Left hindlimb (tissue), 1 donor: Measurements from ENCODE around the gene UGT1A7.

ENCODE experiments used
- DNase-seq: peaks from one replicate; pipeline ENCODE4 v3.0.0-alpha.2; 2018

Gene UGT1A7

GRCh38 chr2:233801357-233802131, 119.8 kb downstream of the UGT1A7 start:
- DNase-seq, result no peak

- DNase-seq, result no peak
Measured at GRCh38 chr2:233802132-233802815, 120.6 kb downstream of the UGT1A7 start.

GRCh38 chr2:233803292-233803911, 121.7 kb downstream of the UGT1A7 start:
- DNase-seq, result no peak

- DNase-seq, result no peak
Measured at GRCh38 chr2:233803994-233804393, 122.3 kb downstream of the UGT1A7 start.

GRCh38 chr2:233807215-233807865, 125.6 kb downstream of the UGT1A7 start:
- no peak for DNase-seq

- DNase-seq, result no peak
Measured at GRCh38 chr2:233807966-233808935, 126.5 kb downstream of the UGT1A7 start.

GRCh38 chr2:233810385-233810784, 128.7 kb downstream of the UGT1A7 start:
- no peak for DNase-seq

GRCh38 chr2:233811087-233811486, 129.4 kb downstream of the UGT1A7 start:
- no peak for DNase-seq

- no peak for DNase-seq
Measured at GRCh38 chr2:233811732-233812131, 130.0 kb downstream of the UGT1A7 start.

- no peak for DNase-seq
Measured at GRCh38 chr2:233813236-233814055, 131.7 kb downstream of the UGT1A7 start.

- DNase-seq, result no peak
Measured at GRCh38 chr2:233814056-233814835, 132.5 kb downstream of the UGT1A7 start.

- DNase-seq, result no peak
Measured at GRCh38 chr2:233815861-233816260, 134.2 kb downstream of the UGT1A7 start.

GRCh38 chr2:233816334-233816733, 134.6 kb downstream of the UGT1A7 start:
- DNase-seq, result no peak

- no peak for DNase-seq
Measured at GRCh38 chr2:233816771-233817170, 135.1 kb downstream of the UGT1A7 start.

GRCh38 chr2:233817361-233817911, 135.7 kb downstream of the UGT1A7 start:
- DNase-seq, result no peak

- no peak for DNase-seq
Measured at GRCh38 chr2:233817995-233818638, 136.4 kb downstream of the UGT1A7 start.

- DNase-seq, result no peak
Measured at GRCh38 chr2:233818639-233819621, 137.2 kb downstream of the UGT1A7 start.
